ENCODE data around the gene ZNF577.

DNA sequence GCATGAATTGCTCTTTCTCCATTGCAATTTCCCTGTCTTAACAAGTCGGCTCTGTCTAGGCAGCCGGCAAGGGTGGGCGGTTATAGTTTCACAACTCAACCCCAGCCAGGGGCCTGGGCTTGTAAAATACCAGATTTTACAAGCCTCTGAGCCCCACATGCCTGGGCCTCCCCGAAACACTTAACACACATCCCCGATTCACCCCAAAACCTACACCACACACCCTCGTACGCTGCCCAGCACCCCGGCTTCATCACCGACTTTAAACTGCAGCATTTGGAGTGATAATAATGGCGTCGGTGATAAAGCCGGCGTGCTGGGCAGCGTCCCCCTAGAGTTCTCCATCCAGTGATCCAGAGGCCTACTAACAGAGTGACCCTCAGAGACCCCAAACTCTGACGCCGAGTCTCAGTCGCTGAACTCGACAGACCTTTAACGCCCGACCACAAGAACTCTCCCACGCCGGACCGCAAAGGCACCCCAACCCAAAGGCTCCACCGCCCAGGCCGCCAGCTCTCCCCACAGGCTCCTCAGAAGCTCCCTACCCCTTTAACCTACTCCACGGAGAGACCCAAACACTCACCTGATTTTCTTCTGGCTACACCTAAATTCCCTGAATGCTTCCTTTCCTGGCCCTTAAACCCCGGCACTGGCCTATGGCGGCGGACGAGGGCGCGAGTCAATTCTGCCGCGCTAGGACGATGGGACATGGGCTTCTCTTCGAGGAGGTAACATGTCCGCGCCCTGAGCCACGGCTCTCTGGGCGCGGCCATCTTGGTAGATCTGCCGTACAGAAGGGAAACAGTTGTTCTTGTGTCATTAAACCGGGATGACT, 16.8 kb upstream of the ZNF577 start, which contains the start of gene ZNF649:
- TF ChIP-seq HNRNPL (IDR thresholded peaks at IDR 0.05; ENCODE audit: low read depth, low read length): no peak
- no peak for TF ChIP-seq CBX2 (IDR thresholded peaks at IDR 0.05; ENCODE audit: low read depth, low read length)
- TF ChIP-seq CBX2 (CRISPR knock-in tag; IDR thresholded peaks at IDR 0.05; ENCODE audit: low read depth): no peak
- TF ChIP-seq PITX1 (CRISPR knock-in tag; IDR thresholded peaks at IDR 0.05): 0 out of 2 replicates have a peak, but pooled peaks have one; percentile 18
- TF ChIP-seq, protein P1, sequence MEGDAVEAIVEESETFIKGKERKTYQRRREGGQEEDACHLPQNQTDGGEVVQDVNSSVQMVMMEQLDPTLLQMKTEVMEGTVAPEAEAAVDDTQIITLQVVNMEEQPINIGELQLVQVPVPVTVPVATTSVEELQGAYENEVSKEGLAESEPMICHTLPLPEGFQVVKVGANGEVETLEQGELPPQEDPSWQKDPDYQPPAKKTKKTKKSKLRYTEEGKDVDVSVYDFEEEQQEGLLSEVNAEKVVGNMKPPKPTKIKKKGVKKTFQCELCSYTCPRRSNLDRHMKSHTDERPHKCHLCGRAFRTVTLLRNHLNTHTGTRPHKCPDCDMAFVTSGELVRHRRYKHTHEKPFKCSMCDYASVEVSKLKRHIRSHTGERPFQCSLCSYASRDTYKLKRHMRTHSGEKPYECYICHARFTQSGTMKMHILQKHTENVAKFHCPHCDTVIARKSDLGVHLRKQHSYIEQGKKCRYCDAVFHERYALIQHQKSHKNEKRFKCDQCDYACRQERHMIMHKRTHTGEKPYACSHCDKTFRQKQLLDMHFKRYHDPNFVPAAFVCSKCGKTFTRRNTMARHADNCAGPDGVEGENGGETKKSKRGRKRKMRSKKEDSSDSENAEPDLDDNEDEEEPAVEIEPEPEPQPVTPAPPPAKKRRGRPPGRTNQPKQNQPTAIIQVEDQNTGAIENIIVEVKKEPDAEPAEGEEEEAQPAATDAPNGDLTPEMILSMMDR (CRISPR knock-in tag; IDR thresholded peaks at IDR 0.05): peak; percentile 59
- TF ChIP-seq ZNF549 (CRISPR knock-in tag; IDR thresholded peaks at IDR 0.05): no peak
- no peak for TF ChIP-seq CHD2 (IDR thresholded peaks at IDR 0.05; ENCODE audit: low read depth, low read length)
- TF ChIP-seq ZNF274 (CRISPR knock-in tag; IDR thresholded peaks at IDR 0.05): peak; percentile 59; the same call in 1 of the 2 replicates
- 0 out of 2 replicates have a peak, but pooled peaks have one; percentile 39 for TF ChIP-seq ISX (CRISPR knock-in tag; conservative IDR thresholded peaks at IDR 0.05)
- no peak for TF ChIP-seq TCF7L2 (IDR thresholded peaks at IDR 0.05; ENCODE audit: low read depth, low read length)
- TF ChIP-seq MAFK (conservative IDR thresholded peaks at IDR 0.05 in 1 of 2, IDR thresholded peaks at IDR 0.05 in 1 of 2; ENCODE audit: low read length in 2 of 2): no peak; a peak in 1 of 4 replicates
- no peak for TF ChIP-seq ZNF652 (CRISPR knock-in tag; IDR thresholded peaks at IDR 0.05; ENCODE audit: borderline replicate concordance, low read depth)
- 0 out of 2 replicates have a peak, but pooled peaks have one; percentile 4 for TF ChIP-seq RAD21 (CRISPR knock-in tag; IDR thresholded peaks at IDR 0.05)
